ENCODE data around the gene SHMT1.

SHMT1 gene

DNA sequence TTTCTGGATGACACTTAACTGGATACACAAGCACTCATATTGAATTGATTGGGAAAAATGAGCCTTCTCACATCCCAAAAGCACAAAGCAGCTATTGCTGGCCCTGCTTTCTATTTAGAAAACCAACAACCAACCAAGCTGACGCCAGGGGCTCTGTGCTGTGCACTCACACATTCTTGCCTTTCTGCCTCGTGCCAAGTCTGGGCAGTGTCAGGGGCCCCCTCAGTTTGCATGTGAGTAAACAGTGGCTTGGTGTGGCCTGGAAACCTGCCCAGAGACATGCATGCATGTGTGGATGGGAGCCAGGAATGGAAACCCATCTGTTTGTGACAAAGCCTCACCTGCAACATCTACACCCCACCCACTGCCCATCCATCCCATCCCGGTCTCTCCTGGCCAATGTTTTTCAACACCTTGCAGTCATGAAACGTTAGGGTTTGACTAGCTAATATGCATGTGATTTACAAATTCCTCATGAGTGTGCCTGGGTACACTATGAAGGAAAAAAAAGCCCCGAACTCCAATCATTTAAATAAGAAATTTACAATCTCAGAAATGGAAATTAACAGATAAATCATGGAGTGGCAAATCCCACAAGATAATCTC, 82.5 kb downstream of the SHMT1 start:
- no peak for DNase-seq

DNA sequence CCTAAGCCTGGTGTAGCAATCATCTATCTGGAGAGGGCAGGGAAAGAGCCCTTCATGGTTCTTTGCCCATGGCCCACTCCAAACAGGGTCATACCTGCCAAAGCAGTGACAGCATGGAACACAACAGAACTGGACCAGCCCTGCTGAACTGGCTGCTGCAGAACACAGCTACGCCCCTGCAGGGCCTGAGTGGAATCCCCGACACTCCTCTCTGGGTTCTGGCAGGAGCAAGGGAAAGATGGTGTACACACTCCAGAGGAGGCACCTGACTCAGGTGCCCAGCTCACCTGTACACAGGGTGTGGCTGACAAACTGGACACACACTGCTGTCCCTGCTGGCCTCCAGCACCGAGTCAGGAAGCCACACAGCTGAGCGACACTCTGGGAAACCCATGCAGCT, 83.1 kb downstream of the SHMT1 start:
- no peak for DNase-seq

DNA sequence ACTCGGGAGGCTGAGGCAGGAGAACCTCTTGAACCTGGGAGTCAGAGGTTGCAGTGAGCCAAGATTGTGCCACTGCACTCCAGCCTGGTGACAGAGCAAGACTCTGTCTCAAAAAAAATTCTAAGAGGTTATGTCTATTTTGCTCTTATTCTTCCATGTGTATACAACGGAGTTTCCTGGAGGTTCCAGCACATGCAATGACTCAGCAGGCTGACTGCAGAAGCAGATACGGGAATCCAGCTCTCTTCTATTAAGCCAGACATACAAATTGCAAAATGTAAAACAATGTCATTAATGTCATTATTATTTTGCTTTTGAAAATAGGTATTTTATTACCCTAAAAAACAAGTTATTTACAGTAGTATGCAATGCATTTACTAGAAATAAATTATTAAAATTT, 84.5 kb downstream of the SHMT1 start:
- DNase-seq, result no peak
